DOHH2 (cell line): ENCODE measurements around the gene CAPN15.
A peak's percentile ranks its signal among the peaks of the same experiment; 100 is the strongest.

Experiments used
- H3F3A ChIP-seq: fragments of 200-600 bp; sonication (generic), shearing (Covaris generic); 2 replicates; pipeline ENCODE4 v1.6.0; 2016; ENCODE audit warnings: antibody characterized with exemption, mild to moderate bottlenecking; ENCODE audit not compliant: control insufficient read depth, insufficient read depth
- H3K27ac ChIP-seq: fragments of 200-600 bp; sonication (generic); 2 replicates; pipeline ENCODE4 v1.5.1; 2014; ENCODE audit warnings: low read depth, mild to moderate bottlenecking, low read length, moderate library complexity
- H3K27me3 ChIP-seq: fragments of 200-600 bp; sonication (generic); 2 replicates; pipeline ENCODE4 v1.6.1; 2014; ENCODE audit warnings: mild to moderate bottlenecking, low read length, mixed read lengths; ENCODE audit not compliant: control insufficient read depth
- H3K36me3 ChIP-seq: fragments of 200-600 bp; sonication (generic); 2 replicates; pipeline ENCODE4 v1.6.1; 2014; ENCODE audit warnings: mild to moderate bottlenecking, low read length, moderate library complexity, mixed read lengths; ENCODE audit not compliant: control insufficient read depth
- H3K4me1 ChIP-seq: fragments of 200-600 bp; sonication (generic); 2 replicates; pipeline ENCODE4 v1.6.1; 2014; ENCODE audit warnings: mild to moderate bottlenecking, low read length, mixed read lengths; ENCODE audit not compliant: control insufficient read depth
- H3K4me2 ChIP-seq: fragments of 200-600 bp; sonication (generic); 2 replicates; pipeline ENCODE4 v1.6.0; 2014; ENCODE audit warnings: mild to moderate bottlenecking, low read length, moderate library complexity
- H3K4me3 ChIP-seq: fragments of 200-600 bp; sonication (generic); 2 replicates; pipeline ENCODE4 v1.5.1; 2014; ENCODE audit warnings: mild to moderate bottlenecking, low read length, mixed read lengths
- H3K79me2 ChIP-seq: fragments of 200-600 bp; sonication (generic); 2 replicates; pipeline ENCODE4 v1.6.1; 2014; ENCODE audit warnings: mild to moderate bottlenecking, low read length, mixed read lengths; ENCODE audit not compliant: control insufficient read depth
- H3K9me2 ChIP-seq: fragments of 200-600 bp; sonication (generic); replicated peaks from 2 replicates; pipeline ENCODE4 v1.6.1; 2014; ENCODE audit warnings: mild to moderate bottlenecking, low read length, mixed read lengths; ENCODE audit not compliant: control insufficient read depth
- H3K9me3 ChIP-seq: fragments of 200-600 bp; sonication (generic); 2 replicates; pipeline ENCODE4 v1.6.1; 2014; ENCODE audit warnings: antibody characterized with exemption, low read length, mixed read lengths; ENCODE audit not compliant: control insufficient read depth, insufficient read depth
- H4K20me1 ChIP-seq: fragments of 200-600 bp; sonication (generic); 2 replicates; pipeline ENCODE4 v1.6.0; 2014; ENCODE audit warnings: low read depth, mild to moderate bottlenecking, antibody characterized with exemption, low read length, moderate library complexity; ENCODE audit not compliant: control insufficient read depth, insufficient read depth
- CTCF ChIP-seq: fragments of 200-600 bp; sonication (generic); IDR thresholded peaks from one replicate; pipeline ENCODE4 v1.5.1; 2014; ENCODE audit warnings: antibody characterized with exemption, mild to moderate bottlenecking, low read depth, low read length; ENCODE audit not compliant: poor library complexity, severe bottlenecking
- EZH2phosphoT487 ChIP-seq: fragments of 200-600 bp; sonication (generic); IDR thresholded peaks from 2 replicates; pipeline ENCODE4 v1.6.1; 2017; ENCODE audit warnings: borderline replicate concordance, mild to moderate bottlenecking, antibody characterized with exemption, low read length, moderate library complexity, mixed read lengths

Gene CAPN15

GRCh38 chr16:535446-536405 is 8.2 kb downstream of the CAPN15 start:
- TF ChIP-seq CTCF (no peak), EZH2phosphoT487 (no peak)
- Histone ChIP-seq H3K9me3 (no peaks in the 10 kb centered on the region), H3K27me3 (no peaks in the 10 kb centered on the region), H3K4me1 (no peaks in the 10 kb centered on the region), H4K20me1 (no peaks in the 10 kb centered on the region; the same call in none of the 2 replicates), H3K27ac (no peak overlapping the region), H3K4me2 (no peak overlapping the region), H3K9me2 (no peaks in the 10 kb centered on the region), H3F3A (no peaks in the 10 kb centered on the region), H3K79me2 (peaks cover 99% of the 10 kb centered on the region), H3K4me3 (no peak overlapping the region), H3K36me3 (peaks cover 36% of the 10 kb centered on the region; the same call in 1 of the 2 replicates)

DNA sequence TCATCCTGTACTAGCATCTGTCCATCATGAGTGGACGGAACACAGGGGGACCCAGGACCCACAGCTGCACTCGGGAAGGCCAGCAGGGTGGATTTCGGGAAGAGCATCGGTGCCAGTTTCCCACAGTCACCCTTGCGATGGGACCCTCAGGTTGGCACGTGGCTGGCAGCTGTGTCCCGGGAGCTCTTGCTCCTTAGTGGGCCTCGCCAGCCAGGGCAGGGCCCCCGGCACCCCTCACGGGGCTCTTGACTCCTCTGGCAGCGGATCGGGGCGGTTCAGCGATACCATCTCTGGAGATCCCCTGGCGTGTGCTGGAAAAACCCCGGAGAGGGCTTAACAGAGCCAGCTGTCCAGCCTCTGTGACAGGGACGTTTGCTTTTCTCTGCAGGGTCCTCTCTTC is 9.2 kb downstream of the CAPN15 start:
- TF ChIP-seq CTCF (no peak), EZH2phosphoT487 (no peak)
- Histone ChIP-seq H3K9me2 (no peaks in the 10 kb centered on the region), H3K79me2 (peaks cover 99% of the 10 kb centered on the region), H3K27ac (no peak overlapping the region), H3K4me2 (no peak overlapping the region), H3K27me3 (no peaks in the 10 kb centered on the region), H3K4me1 (no peaks in the 10 kb centered on the region), H3F3A (no peaks in the 10 kb centered on the region), H3K9me3 (no peaks in the 10 kb centered on the region), H3K36me3 (peaks cover 38% of the 10 kb centered on the region; the same call in 1 of the 2 replicates), H3K4me3 (no peak overlapping the region), H4K20me1 (no peaks in the 10 kb centered on the region)

DNA sequence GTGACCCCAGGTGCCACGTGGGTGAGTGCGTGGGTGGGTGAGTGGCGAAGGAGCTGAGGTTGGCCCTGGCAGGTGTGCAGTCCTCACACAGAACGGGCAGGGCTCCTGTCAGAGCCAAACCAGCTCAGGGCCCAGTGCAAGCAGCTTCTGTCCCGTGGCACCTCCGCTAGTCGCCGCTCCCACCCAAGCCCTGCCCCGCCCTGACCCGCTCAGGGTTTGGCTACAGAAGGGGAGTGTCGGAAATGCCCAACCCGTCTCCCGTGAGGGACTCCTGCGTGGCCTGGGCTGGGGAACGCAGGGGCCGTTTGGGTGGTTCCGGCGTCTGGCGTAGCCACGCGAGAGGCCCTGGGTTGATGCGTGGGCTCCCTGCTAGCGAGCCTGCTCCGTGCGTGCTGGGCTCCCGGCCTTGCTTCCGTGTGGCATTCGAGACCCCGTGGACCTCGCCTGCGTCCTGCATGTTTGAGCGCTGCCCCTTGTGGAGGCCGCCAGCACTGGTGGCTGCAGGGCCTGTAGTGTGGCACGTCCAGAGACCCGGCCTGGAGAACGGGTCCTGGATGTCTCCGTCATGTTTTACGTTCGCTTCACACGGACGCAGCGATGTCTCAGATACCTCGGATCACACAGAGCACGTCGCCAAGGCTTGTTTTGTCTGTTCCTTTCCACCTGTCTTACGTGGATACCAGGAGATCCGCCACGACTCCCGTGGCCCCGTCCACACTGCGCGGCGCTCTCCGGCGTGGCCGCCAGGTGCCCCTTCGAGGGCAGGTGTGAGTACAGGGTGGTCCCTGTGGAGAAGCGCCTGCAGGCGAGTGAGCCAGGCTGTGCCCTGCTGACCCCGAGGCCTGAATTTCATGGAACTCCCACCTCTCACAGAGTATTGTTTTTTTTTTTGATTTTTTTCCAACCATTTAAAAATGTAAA is 10.2 kb downstream of the CAPN15 start:
- Histone ChIP-seq H3K27me3 (no peaks in the 10 kb centered on the region), H3K27ac (no peak overlapping the region), H4K20me1 (no peaks in the 10 kb centered on the region), H3K9me2 (no peaks in the 10 kb centered on the region), H3K4me2 (no peak overlapping the region), H3K9me3 (no peaks in the 10 kb centered on the region), H3K79me2 (peaks cover 98% of the 10 kb centered on the region), H3K4me3 (no peak overlapping the region), H3K36me3 (peaks cover 43% of the 10 kb centered on the region; the same call in 1 of the 2 replicates), H3K4me1 (no peaks in the 10 kb centered on the region), H3F3A (no peaks in the 10 kb centered on the region)
- TF ChIP-seq EZH2phosphoT487 = no peak
- TF ChIP-seq CTCF = peak; percentile 31
